Activated gamma-delta T cell treated with Interleukin-2 at 50 U/mL for 16 hours (primary cell): ENCODE data around the gene TMCC2.
A peak's percentile ranks its signal among the peaks of the same experiment; 100 is the strongest.
"Not testable (repeated sequence)": the region's sequence is repeated elsewhere in the genome, so short reads cannot be mapped to it uniquely, and the experiment has no call there.

Source experiments
- DNase-seq: peaks from one replicate; pipeline ENCODE4 v3.0.0-alpha.2; 2020

TMCC2 gene

DNA sequence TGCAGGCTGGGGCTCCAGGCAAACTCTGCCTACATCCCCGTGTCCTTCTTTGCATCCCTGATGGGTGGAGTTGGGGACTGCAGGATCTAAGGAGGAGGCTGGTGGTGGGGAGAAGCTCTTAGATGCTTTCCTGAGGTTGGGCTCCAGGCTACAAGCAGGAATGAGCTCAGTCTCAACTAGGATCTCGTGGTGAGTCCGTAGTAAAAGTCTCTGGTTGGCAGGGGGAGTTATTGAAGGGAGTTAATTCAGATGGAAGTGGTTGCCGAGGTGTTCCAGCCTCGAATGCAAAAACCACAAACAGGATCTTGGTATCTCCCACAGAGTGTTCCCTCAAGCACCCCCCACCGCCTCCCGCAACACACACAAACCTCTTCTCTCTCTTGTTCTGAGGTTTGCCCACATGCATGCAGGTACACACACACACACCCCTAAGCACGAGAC is 35.0 kb downstream of the TMCC2 start:
- DNase-seq, result no peak

DNA sequence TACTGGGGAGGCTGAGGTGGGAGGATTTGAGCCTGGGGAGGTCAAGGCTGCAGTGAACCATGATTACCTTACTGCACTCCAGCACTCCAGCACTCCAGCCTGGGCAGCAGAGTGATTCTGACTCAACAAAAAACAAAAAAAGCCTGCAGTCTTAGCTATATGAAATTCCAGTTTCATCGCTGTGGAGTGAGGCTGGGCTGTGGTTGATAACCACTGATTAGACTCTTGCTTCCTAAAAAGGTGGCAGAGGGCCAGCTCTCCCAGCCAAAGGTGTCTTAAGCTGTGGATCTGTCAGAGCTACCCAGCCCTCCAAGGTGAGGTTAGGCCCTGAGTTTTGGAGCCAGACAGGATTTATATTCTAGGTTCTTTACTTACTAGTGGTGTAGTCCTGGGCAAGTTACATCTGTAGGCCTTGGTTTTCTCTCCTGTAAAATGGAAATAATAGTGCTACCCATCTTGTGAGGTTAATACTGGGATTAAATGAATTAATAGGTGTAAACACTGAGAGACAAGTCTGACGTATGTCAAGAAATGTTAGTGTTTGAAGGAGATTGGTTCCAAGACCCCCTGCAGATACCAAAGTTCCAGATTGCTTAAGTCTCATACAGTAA is 35.9 kb downstream of the TMCC2 start:
- DNase-seq, result no peak

DNA sequence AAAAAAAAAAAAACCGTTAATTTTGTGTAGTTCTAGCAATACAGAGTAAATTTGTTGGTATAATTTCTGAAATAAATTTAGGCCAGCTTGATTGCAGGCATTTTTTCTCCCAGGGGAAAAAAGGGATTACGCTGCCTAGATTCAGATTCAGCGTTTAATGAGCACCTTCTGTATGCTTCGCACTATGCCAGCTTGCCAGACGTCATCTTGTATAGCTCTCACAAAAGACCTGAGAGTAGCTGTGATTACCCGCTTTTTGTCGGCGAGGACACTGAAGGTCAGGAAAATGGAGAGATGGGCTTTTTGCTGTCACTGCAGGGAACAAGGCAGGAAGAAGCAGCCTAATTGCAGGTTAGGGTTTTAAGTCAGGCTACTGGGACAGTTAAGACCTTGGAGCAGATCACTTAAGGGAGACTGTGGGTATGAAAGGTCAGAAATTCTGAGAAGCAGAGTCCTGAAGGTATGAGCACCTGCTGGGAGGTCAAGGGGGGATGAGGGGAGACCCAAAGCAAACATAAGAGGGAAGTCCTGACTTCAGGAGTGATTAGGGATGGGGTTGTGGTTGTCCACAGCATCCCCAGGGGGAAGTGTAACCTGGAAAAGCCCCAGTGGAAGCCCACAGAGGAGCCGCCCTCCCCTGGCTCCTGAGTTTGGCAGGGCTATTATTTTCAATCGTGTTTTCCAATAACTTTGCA is 39.0 kb downstream of the TMCC2 start:
- no peak for DNase-seq

DNA sequence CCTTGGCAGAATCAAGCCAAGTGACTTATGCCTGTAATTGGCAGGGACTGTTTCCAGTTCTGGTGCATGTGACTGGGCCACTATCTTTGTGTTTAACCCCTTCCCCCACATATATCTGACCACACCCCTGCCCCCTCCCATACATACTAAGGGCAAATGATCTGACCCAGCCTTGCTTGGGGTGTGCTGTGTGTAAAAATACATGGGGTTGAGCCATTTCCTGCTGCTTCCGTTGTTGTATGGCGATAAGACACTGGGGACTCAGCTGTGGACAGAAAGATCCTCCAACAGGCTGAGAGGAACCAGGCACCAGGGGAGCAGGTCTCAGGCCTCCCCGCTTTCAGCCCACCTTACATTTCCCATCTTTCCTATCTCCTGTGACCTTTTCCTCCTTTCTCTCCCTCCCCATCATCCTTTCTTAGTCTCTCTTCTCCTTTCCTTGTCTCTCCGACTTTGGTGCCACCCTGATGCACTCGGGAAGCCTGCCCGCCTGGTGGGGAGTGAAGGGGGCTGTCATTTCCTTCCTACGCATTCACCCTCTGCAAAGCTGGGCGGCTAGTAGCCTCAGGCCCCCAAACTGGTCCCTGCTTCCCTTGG is 39.7 kb downstream of the TMCC2 start:
- no peak for DNase-seq

DNA sequence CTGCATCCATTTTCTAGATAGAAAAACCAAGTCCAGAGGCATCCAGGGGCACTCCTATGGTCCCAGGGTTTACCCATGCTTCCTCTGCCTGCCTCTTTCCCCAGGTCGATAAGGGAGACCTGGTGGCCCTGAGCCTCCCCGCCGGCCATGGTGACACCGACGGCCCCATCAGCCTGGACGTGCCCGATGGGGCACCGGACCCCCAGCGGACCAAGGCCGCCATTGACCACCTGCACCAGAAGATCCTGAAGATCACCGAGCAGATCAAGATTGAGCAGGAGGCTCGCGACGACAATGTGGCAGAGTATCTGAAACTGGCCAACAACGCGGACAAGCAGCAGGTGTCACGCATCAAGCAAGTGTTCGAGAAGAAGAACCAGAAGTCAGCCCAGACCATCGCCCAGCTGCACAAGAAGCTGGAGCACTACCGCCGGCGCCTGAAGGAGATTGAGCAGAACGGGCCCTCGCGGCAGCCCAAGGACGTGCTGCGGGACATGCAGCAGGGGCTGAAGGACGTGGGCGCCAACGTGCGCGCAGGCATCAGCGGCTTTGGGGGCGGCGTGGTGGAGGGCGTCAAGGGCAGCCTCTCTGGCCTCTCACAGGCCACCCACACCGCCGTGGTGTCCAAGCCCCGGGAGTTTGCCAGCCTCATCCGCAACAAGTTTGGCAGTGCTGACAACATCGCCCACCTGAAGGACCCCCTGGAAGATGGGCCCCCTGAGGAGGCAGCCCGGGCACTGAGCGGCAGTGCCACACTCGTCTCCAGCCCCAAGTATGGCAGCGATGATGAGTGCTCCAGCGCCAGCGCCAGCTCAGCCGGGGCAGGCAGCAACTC is 41.3 kb downstream of the TMCC2 start:
- DNase-seq, result no peak

DNA sequence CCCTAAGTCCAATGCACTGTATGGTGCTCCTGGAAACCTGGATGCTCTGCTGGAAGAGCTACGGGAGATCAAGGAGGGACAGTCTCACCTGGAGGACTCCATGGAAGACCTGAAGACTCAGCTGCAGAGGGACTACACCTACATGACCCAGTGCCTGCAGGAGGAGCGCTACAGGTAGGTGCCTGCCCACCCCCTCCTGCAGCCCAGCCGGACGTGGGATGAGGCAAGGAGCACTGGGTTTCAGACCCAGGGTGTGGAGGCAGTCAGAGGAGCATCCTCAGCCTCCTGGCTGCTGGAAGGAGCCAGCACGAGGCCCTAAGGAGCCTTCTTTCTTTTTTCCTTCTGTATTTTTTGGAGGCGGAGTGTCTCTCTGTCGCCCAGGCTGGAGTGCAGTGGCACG is 42.0 kb downstream of the TMCC2 start:
- DNase-seq, result no peak

DNA sequence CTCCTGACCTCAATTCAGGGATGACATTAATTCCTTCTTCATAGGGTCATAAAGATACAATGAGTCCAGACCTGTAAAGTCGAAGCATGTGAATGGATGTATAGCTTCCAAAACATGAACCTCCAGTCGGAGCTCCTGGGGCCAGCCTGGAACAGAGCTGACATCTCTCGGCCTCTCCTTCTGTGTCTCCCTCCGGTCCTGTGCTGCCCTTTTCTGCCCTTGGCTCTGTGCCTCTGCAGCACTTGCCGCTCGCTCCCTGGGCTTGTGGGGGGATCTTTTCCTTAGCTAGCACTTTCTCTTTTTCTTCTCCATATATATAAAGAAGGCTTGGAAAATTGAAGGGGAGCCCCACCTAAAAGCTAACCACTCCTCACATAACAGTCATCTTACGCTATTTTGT is 42.5 kb downstream of the TMCC2 start:
- no peak for DNase-seq

DNA sequence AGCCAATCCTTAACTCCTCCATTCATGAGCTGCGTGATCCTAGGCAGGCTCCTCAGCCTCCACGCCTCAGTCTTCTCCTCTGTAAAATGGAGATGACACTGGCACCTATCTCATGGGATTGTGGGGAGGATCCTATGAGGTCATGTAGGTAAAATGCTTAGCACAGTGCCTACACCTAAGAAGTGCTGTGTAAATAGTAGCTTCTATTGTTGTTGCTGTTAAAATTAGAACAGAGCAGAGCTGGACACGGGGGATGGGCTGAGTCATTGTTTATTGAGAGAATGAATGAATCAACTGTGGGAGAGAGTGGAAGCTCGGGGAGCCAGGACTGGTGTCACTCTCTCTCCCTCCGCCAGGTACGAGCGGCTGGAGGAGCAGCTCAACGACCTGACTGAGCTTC is 43.0 kb downstream of the TMCC2 start:
- no peak for DNase-seq

DNA sequence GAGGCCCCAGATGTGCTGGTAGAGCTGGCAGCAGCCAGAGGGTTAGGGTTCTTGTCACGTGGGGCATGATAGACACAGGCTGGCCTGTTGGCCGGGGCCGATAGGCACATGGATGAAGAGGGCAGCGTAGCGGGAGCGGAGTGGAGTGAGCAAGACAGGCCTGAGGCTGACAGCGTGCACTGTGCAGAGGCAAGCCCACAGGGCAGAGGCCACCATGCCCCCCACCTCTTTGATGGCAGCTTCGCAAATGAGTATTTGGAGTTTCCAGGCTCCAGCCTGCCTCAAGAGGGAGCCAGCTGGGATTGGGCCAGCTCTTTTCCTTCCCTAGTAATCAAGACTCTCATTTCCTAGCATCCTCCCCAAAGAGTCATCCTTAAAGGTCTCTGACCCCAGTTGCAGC is 43.5 kb downstream of the TMCC2 start:
- no peak for DNase-seq

DNA sequence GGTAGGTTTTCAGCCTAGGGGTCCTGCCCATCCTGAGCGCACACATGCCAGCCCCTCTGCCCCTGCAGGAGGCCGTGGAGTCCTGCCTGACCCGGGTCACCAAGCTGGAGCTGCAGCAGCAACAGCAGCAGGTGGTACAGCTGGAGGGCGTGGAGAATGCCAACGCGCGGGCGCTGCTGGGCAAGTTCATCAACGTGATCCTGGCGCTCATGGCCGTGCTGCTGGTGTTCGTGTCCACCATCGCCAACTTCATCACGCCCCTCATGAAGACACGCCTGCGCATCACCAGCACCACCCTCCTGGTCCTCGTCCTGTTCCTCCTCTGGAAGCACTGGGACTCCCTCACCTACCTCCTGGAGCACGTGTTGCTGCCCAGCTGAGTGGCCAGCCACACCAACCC is 44.0 kb downstream of the TMCC2 start:
- DNase-seq, result no peak

DNA sequence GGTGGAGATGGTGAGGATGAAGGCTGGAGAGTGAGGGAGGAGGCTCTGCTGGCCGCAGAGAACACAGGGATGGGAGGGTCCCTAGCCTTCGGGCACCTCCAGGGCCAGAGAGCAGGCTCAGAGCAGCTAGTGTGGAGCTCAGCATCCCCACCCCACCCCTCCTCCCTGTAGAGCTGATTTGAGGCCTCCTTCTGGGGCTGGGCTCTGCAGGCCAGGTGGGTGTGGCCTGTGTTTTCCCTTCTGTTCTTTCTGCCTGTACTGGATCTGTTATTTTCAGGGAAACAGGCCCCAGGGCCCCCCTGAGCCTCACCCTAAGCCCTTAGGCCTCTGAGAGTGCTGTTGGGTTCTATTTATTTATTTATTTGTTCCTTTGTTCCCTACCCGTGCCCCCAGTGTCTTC is 44.8 kb downstream of the TMCC2 start:
- no peak for DNase-seq

DNA sequence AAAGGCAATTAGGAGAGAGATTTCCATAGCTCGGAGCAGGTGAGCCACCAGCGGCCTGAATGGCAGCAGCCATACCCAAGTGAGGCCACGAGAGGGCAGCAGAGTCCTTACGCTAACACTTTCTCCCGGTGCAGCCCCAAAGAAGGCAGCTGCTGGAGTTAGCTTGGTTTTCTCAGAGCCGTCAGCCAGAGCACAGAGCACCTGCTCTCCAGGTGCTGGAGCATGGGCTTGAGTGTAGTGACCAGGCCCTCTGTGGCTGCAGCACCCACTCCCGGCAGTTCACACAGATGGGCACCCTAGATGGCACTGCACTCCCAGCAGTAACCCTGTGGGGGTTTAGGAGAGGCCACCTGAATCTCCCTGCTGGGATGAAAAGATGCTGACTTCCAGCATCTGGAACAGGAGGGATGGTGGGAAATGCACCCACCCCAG is 45.8 kb downstream of the TMCC2 start:
- DNase-seq, result peak; percentile 84

DNA sequence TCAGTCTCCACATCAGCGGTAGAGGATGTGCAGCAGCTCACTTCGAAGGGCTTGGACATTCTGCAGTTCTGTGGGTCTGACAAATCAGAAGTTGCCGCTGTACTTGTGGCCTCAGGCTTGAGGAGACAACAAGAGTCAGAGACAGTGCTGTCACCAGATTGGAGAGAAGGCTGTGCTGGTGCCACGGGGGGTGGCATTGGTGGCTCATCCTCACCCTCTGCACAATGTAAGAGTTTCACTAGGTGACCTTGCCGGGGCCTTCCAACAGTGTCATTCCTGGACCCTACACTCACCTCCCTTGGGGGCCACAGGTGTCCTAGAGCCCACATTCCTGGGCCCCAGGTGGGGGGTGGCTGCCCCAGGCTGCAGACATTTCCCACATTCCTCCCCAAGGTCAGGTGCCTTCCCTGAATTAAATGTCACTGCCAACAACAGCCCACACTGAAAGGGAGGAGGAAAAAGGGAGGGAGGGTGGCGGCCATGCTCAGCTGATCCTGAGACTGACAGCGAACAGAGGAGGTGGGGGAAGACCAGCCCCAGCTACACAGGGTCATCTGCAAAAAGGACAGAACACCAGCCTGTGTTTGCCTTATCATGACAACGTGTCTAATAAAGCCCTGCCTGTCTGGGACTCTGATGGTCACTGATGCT is 46.4 kb downstream of the TMCC2 start:
- DNase-seq, result no peak

DNA sequence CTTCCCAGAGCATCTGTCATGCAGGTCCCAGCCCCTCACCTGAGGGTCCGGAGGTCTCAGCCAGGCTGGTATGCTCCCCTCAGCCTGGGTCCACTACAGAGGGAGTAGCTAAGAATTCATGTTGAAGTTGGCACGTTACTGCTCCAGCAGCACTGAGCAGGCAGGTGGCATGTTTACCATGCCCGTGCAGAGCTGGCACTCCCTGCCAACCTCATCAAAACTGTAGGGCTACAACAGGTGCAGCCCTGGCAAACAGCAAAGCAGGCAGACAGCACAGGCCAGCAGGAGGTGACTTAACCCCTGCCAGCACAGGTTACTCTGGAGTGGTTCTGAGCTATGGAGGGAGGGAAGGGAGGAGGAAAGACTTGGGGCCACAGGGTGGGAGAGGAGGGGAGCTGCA is 47.4 kb downstream of the TMCC2 start:
- DNase-seq, result peak; percentile 46

DNA sequence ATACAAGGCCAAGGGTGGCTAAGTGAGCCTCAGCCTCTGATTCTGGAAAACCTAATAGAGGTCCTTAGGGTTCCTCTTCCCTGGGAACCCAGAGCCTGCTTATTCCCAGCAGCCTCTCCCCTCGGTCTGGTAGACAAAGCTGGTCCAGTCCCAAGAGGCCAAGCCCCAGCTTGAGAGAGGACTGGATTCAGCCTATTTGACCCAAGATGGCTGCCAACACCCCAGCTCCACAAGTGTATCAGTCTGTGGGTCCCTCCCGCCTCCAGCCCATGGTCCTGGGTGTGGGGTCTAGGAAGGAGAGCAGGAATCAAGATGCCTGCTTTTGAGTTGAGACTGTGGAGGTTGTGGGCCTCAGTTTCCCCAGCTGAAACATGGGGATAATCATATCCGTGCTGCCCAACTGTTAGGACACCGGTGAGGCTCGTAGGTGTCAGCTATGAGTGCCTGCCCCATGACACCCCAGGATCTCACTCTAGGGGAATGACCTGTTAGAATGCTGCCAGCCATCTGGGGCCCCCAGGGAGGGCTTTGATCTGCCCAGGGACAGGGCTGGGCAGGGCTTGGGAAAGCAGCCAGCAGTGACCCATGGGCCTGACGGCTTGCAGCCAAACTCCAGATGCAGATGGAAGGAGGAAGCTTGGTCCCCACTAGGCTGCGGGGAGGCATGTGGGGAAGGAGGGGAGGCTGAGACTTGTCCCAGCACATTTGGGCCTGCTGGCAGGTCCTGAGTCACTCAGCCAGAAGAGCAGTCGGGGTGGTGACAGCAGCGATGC is 48.4 kb downstream of the TMCC2 start:
- no peak for DNase-seq

DNA sequence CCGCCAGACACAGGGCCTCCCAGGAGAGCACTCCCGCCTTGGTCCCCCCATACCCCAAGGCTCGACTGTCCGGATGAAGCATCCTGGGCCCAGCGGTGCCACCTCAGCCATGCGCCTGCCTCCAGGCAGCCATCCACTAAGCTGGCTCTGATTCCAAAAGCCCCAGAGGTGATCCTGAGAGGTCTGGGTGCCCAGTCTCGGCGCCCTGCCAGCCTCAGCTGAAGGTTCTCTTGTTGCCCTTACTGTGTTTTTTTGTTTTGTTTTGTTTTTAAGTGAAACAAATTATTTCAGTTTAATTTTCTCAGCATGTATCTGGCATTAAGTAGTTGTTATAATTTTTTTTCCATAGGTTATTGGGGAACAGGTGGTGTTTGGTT is 48.9 kb downstream of the TMCC2 start:
- no peak for DNase-seq

DNA sequence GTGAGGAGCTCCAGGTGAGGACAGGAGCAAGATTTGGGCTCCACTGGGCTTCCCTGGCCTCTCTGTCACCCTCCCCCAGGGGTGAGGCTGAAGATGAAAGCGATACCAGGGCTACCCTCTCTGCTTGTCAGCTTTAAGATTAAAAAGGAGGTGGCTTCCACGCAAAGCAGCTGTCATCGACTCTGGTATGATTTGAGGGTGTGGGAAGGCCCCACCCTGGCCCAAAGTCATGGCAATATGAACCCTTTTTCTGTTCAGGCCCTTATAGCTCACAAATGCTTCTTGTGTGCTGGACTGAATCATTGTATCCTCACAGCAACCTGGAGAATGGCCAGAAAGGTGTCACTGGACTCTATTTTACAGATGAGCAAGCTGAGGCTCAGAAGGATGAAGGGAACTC is 52.2 kb downstream of the TMCC2 start:
- DNase-seq, result no peak

DNA sequence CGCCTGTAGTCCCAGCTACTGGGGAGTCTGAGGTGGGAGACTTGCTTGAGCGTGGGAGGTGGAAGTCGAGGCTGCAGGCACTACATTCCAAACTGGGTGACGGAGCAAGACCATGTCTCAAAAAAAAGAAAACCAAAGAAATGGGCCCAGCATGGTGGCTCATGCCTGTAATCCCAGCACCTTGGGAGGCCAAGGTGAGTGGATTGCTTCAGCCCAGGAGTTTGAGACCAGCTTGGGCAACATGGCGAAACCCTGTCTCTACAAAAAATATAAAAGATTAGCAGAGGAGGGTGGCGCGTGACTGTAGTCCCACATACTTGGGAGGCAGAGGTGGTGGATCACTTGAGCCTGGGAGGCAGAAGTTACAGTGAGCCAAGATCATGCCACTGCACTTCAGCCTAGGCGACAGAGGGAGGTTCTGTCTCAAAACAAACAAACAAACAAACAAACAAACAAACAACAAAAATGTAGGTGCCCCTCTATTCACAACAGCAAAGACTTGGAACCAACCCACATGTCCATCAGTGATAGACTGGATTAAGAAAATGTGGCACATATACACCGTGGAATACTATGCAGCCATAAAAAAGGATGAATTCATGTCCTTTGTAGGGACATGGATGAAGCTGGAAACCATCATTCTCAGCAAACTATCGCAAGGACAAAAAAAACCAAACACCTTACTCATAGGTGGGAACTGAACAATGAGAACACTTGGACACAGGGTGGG is 53.1 kb downstream of the TMCC2 start:
- not testable (repeated sequence) for DNase-seq

DNA sequence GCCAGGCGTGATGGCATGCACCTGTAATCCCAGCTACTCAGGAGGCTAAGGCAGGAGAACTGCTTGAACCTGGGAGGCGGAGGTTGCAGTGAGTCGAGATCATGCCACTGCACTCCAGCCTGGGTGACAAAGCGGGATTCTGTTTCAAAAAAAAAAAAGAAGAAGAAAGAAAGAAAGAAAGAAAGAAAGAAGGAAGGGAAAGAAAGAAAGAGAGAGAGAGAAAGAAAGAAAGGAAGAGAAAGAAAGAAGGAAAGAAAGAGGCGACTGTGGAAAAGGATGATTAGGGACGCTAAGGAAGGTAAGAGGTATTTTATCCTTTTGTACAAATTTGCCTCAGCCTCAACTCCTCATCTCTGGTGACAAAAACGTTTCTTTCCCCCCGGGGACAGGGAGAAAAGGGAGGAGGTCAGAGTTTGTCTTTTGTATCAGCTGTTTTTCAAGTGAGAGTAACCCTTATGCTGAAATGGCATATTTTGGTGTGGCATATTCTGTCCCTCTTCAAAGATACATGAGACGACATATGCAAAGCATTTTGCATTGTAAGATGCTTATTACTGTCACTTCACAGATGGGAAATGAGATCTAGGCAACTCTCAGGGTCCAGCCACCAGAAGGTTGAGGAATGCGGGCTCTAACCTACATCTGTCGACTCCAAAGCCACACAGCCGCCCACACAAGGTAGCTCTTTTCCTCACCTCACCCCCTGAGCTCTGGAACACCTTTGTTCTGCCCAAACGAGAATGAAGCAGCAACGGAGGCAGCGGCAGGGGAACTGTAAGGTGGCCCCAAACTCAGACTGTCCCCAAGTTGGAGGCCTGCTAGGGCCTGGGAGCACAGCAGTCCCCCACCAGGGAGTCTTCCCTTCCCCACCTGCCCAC is 55.8 kb downstream of the TMCC2 start:
- no peak for DNase-seq

DNA sequence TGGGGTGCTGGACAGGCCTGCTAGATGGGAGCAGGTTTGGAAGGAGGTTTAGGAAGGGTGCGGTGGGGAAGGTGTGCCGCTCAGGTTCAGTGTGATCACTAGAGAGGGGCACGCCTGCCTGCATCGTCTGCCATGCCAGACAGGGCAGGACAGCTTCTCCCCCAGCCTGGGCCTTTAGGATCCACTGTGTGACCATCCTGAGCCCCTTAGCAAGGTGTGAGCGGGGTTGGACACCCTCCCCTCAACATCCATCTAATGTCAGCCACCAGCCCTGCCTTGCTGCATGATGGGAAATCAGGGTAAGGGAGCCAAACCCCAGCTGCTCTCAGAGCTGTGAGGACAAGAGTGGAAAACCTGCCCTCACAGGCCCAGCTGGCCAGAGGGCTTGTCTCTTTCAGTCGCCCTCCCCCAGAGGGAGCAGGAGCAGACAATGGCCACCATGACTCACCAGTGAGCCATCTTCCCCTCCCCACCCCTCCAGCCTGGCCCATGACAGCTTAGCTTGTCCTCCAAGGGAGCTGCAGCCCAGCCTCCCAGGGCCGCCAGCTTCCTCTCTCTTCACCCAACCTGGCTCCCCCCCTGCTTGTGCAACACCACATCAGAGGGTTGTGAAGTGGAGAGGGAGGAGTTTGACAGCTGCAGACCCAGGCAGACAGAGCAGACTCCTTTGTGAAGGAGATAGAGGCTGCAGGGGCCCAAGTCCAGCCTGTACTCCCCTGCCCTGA is 56.8 kb downstream of the TMCC2 start:
- DNase-seq, result peak; percentile 95
